ENCODE results near the gene ARFGEF2. TPM values are rescaled to one million over a fixed set of nuclear protein-coding genes. Genes with fewer than 3 reads are reported as not detected.

ARFGEF2 gene
- total and polyA plus RNA-seq, 10 of the 15 experiments (the other 5 are each of a cell fraction or from before 2014, with no cell fraction given), result 5.2 to 24.1 (median 17.7) TPM

DNA sequence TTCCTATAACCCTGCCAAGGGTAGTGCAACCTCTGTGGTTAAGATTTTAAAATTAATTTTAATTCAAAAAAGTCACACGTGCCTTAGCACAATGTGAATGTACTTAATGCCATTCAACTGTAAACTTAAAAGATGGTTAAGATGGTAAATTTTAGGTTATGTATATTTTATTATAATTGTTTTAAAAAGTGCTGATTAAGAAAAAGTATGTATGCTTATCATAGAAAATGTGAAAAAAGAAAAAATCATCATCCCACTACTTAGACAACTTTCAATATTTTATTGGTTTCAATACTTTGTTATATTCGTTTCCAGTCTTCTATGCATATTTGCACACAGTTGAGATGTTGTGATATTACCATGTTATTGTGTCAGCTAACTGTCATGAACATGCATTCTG, 18.7 kb downstream of the ARFGEF2 start:
- H3K4me3 ChIP-seq, result no peak overlapping the region
- ChIA-PET CTCF (no interaction called here), SMC1A (ENCODE audit: uncharacterized antibody, unreplicated experiment) (interaction anchor here (0.6 kb wide), 1 partner anchor 261 kb away, joined by 3 read pairs; no protein-coding TSS in a partner anchor), POLR2A (no interaction called here), RAD21 (ENCODE audit: unreplicated experiment) (no interaction called here)
- no peak for FAIRE-seq
- H3K36me3 ChIP-seq (ENCODE audit: control insufficient read depth in 2 of 2, insufficient read depth in 2 of 2, low read length in 1 of 2), result peaks cover 8 to 16% of the 10 kb centered on the region in 2 experiments
- in situ Hi-C loops (cut with MboI) (no loop called here), intact Hi-C loops (cut with micrococcal nuclease; ENCODE audit: unreplicated experiment) (no loop called here)
- no peaks in the 10 kb centered on the region for H3K9me3 ChIP-seq (replicated peaks; ENCODE audit: control insufficient read depth, insufficient read depth, low read length)
- H2AFZ ChIP-seq (ENCODE audit: control insufficient read depth, low read depth, low read length), result no peak overlapping the region
- peaks cover 13% of the 10 kb centered on the region for H3K79me2 ChIP-seq (ENCODE audit: control insufficient read depth, insufficient read depth, low read length)
- no peak overlapping the region for H3K9ac ChIP-seq (ENCODE audit: control insufficient read depth, insufficient read depth, low read length)
- H3K27ac ChIP-seq (ENCODE audit: control insufficient read depth, insufficient read depth), result no peak overlapping the region
- no peaks in the 10 kb centered on the region for H3K27me3 ChIP-seq (replicated peaks in 1 of 2; ENCODE audit: control insufficient read depth in 2 of 2, insufficient read depth in 2 of 2, low read length in 1 of 2)
- H3K4me1 ChIP-seq (ENCODE audit: control insufficient read depth, insufficient read depth, low read length), result no peaks in the 10 kb centered on the region
- WGBS (ENCODE audit: insufficient coverage, insufficient replicate concordance, low lambda C conversion rate, missing lambda C conversion rate), result 98% methylated on average over 2 of the region's 2 CpGs
- TF ChIP-seq SREBF1 (IDR thresholded peaks at IDR 0.05; ENCODE audit: low read length), result no peak
- no peak for TF ChIP-seq POU2F2 (IDR thresholded peaks at IDR 0.05; ENCODE audit: borderline replicate concordance, low read depth, low read length)
- TF ChIP-seq GABPA (IDR thresholded peaks at IDR 0.05; ENCODE audit: low read depth), result no peak
- TF ChIP-seq YY1 (IDR thresholded peaks at IDR 0.05; ENCODE audit: low read depth, low read length), result no peak
- no peak for ATAC-seq
- DNase-seq (ENCODE audit: low read depth, low spot score), result no peak
- H4K20me1 ChIP-seq (ENCODE audit: control insufficient read depth, insufficient read depth), result no peaks in the 10 kb centered on the region
- H3K4me2 ChIP-seq (ENCODE audit: control insufficient read depth, insufficient read depth), result no peak overlapping the region
- no TSS peak for BruUV-seq (replicated peaks)

DNA sequence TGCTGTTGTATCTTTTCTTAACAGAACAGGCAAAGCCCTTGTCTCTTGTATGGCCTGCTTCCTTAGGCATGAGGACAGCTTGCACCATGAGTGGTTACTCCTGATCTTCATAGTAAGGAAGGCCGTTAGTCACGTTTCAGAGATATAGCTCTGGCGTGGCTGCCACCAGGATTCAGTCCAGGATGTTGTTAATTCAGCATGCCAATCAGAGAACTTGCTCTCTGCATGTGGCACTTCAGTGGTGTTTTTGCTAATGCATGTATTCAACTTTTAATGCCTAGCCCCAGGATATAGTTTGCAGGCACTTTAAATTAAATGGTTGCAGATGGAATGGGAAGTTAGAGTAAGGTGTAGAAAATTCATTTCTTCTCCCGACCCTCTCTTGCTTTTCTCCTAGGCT, 20.0 kb downstream of the ARFGEF2 start:
- Histone ChIP-seq H3K27me3 (replicated peaks in 1 of 2; ENCODE audit: control insufficient read depth in 2 of 2, insufficient read depth in 2 of 2, low read length in 1 of 2) (no peaks in the 10 kb centered on the region), H3K4me1 (ENCODE audit: control insufficient read depth, insufficient read depth, low read length) (no peaks in the 10 kb centered on the region), H3K9ac (ENCODE audit: control insufficient read depth, insufficient read depth, low read length) (no peak overlapping the region), H2AFZ (ENCODE audit: control insufficient read depth, low read depth, low read length) (no peak overlapping the region), H4K20me1 (ENCODE audit: control insufficient read depth, insufficient read depth) (no peaks in the 10 kb centered on the region), H3K9me3 (replicated peaks; ENCODE audit: control insufficient read depth, insufficient read depth, low read length) (no peaks in the 10 kb centered on the region), H3K4me3 (no peak overlapping the region), H3K79me2 (ENCODE audit: control insufficient read depth, insufficient read depth, low read length) (peaks cover 13% of the 10 kb centered on the region), H3K36me3 (ENCODE audit: control insufficient read depth in 2 of 2, insufficient read depth in 2 of 2, low read length in 1 of 2) (peaks cover 9 to 24% of the 10 kb centered on the region in 2 experiments), H3K27ac (ENCODE audit: control insufficient read depth, insufficient read depth) (no peak overlapping the region), H3K4me2 (ENCODE audit: control insufficient read depth, insufficient read depth) (no peak overlapping the region)
- WGBS (ENCODE audit: insufficient coverage, insufficient replicate concordance, low lambda C conversion rate, missing lambda C conversion rate), result 84% methylated on average over 4 of the region's 4 CpGs
- RAD21 ChIA-PET (ENCODE audit: unreplicated experiment), result no interaction called here
- BruUV-seq (replicated peaks), result no TSS peak
- POLR2A ChIA-PET, result no interaction called here
- CTCF ChIA-PET, result no interaction called here
- DNase-seq (ENCODE audit: low read depth, low spot score), result no peak
- in situ Hi-C loops (cut with MboI), result no loop called here
- SMC1A ChIA-PET (ENCODE audit: uncharacterized antibody, unreplicated experiment), result interaction anchor here (0.6 to 0.7 kb wide), 2 partner anchors 68 to 284 kb away, joined by 3 read pairs; no protein-coding TSS in a partner anchor
- intact Hi-C loops (cut with micrococcal nuclease; ENCODE audit: unreplicated experiment), result no loop called here
- FAIRE-seq, result no peak
- ATAC-seq, result no peak
- TF ChIP-seq SIN3A (IDR thresholded peaks at IDR 0.05; ENCODE audit: low read depth, low read length), result no peak
- TF ChIP-seq FOXK2 (IDR thresholded peaks at IDR 0.05), result no peak
- no peak for TF ChIP-seq IRF4 (IDR thresholded peaks at IDR 0.05; ENCODE audit: low read depth, low read length)
- TF ChIP-seq SRF (IDR thresholded peaks at IDR 0.05; ENCODE audit: low read depth in 2 of 2, low read length in 2 of 2), result no peak
- TF ChIP-seq, protein P1, sequence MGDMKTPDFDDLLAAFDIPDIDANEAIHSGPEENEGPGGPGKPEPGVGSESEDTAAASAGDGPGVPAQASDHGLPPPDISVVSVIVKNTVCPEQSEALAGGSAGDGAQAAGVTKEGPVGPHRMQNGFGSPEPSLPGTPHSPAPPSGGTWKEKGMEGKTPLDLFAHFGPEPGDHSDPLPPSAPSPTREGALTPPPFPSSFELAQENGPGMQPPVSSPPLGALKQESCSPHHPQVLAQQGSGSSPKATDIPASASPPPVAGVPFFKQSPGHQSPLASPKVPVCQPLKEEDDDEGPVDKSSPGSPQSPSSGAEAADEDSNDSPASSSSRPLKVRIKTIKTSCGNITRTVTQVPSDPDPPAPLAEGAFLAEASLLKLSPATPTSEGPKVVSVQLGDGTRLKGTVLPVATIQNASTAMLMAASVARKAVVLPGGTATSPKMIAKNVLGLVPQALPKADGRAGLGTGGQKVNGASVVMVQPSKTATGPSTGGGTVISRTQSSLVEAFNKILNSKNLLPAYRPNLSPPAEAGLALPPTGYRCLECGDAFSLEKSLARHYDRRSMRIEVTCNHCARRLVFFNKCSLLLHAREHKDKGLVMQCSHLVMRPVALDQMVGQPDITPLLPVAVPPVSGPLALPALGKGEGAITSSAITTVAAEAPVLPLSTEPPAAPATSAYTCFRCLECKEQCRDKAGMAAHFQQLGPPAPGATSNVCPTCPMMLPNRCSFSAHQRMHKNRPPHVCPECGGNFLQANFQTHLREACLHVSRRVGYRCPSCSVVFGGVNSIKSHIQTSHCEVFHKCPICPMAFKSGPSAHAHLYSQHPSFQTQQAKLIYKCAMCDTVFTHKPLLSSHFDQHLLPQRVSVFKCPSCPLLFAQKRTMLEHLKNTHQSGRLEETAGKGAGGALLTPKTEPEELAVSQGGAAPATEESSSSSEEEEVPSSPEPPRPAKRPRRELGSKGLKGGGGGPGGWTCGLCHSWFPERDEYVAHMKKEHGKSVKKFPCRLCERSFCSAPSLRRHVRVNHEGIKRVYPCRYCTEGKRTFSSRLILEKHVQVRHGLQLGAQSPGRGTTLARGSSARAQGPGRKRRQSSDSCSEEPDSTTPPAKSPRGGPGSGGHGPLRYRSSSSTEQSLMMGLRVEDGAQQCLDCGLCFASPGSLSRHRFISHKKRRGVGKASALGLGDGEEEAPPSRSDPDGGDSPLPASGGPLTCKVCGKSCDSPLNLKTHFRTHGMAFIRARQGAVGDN (IDR thresholded peaks at IDR 0.05), result no peak
- no peak for TF ChIP-seq RAD21 (IDR thresholded peaks at IDR 0.05; ENCODE audit: insufficient read depth, low read depth, low read length)
- no peak for TF ChIP-seq SREBF2 (IDR thresholded peaks at IDR 0.05; ENCODE audit: low read length)
- TF ChIP-seq, protein P2, sequence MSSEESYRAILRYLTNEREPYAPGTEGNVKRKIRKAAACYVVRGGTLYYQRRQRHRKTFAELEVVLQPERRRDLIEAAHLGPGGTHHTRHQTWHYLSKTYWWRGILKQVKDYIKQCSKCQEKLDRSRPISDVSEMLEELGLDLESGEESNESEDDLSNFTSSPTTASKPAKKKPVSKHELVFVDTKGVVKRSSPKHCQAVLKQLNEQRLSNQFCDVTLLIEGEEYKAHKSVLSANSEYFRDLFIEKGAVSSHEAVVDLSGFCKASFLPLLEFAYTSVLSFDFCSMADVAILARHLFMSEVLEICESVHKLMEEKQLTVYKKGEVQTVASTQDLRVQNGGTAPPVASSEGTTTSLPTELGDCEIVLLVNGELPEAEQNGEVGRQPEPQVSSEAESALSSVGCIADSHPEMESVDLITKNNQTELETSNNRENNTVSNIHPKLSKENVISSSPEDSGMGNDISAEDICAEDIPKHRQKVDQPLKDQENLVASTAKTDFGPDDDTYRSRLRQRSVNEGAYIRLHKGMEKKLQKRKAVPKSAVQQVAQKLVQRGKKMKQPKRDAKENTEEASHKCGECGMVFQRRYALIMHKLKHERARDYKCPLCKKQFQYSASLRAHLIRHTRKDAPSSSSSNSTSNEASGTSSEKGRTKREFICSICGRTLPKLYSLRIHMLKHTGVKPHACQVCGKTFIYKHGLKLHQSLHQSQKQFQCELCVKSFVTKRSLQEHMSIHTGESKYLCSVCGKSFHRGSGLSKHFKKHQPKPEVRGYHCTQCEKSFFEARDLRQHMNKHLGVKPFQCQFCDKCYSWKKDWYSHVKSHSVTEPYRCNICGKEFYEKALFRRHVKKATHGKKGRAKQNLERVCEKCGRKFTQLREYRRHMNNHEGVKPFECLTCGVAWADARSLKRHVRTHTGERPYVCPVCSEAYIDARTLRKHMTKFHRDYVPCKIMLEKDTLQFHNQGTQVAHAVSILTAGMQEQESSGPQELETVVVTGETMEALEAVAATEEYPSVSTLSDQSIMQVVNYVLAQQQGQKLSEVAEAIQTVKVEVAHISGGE (CRISPR knock-in tag; IDR thresholded peaks at IDR 0.05), result no peak
